SU-DHL-6 (cell line): Measurements from ENCODE around the gene DYSF.

Source experiments
- H2AFZ ChIP-seq: fragments of 200-600 bp; sonication (generic); 2 replicates; pipeline ENCODE4 v1.6.1; 2014; ENCODE audit warnings: low read depth, mild to moderate bottlenecking, moderate library complexity, mixed read lengths, antibody characterized with exemption, low read length; ENCODE audit not compliant: severe bottlenecking
- H3F3A ChIP-seq: fragments of 200-600 bp; shearing (Covaris generic); 2 replicates; pipeline ENCODE4 v1.6.0; 2016; ENCODE audit warnings: antibody characterized with exemption, mild to moderate bottlenecking; ENCODE audit not compliant: insufficient read depth
- H3K27ac ChIP-seq: fragments of 200-600 bp; sonication (generic); 2 replicates; pipeline ENCODE4 v1.5.1; 2016; ENCODE audit warnings: low read depth, mild to moderate bottlenecking, low read length, moderate library complexity, mixed read lengths
- H3K27me3 ChIP-seq: fragments of 200-600 bp; sonication (generic), shearing (Covaris generic); 2 replicates; pipeline ENCODE4 v1.6.0; 2014; ENCODE audit warnings: mild to moderate bottlenecking, low read length
- H3K36me3 ChIP-seq: fragments of 200-600 bp; sonication (generic); 2 replicates; pipeline ENCODE4 v1.6.1; 2014; ENCODE audit warnings: mild to moderate bottlenecking, low read length, mixed read lengths
- H3K4me2 ChIP-seq: fragments of 300-600, 200-600 bp; shearing (Covaris generic), sonication (generic); 2 replicates; pipeline ENCODE4 v1.6.0; 2014; ENCODE audit warnings: low read length, low read depth, mild to moderate bottlenecking; ENCODE audit not compliant: poor library complexity, severe bottlenecking
- H3K4me3 ChIP-seq: fragments of 200-600 bp; sonication (generic); 2 replicates; pipeline ENCODE4 v1.5.1; 2014; ENCODE audit warnings: antibody characterized with exemption, low read length, mild to moderate bottlenecking, mixed read lengths; ENCODE audit not compliant: insufficient read depth, poor library complexity, severe bottlenecking
- H3K79me2 ChIP-seq: fragments of 200-600 bp; sonication (generic); 2 replicates; pipeline ENCODE4 v1.6.1; 2014; ENCODE audit warnings: mild to moderate bottlenecking, low read length, moderate library complexity; ENCODE audit not compliant: insufficient read depth
- H3K9ac ChIP-seq: fragments of 200-600 bp; sonication (generic); 2 replicates; pipeline ENCODE4 v1.7.0; 2014; ENCODE audit warnings: mild to moderate bottlenecking, low read length
- H3K9me2 ChIP-seq: fragments of 200-600 bp; sonication (generic); replicated peaks from 2 replicates; pipeline ENCODE4 v1.6.1; 2014; ENCODE audit warnings: low read length; ENCODE audit not compliant: insufficient read depth
- H3K9me3 ChIP-seq: fragments of 200-600 bp; sonication (generic); 2 replicates; pipeline ENCODE4 v1.6.1; 2014; ENCODE audit warnings: low read length, mixed read lengths; ENCODE audit not compliant: insufficient read depth
- H4K20me1 ChIP-seq: fragments of 200-600 bp; sonication (generic); 2 replicates; pipeline ENCODE4 v1.6.1; 2014; ENCODE audit warnings: low read depth, mild to moderate bottlenecking, antibody characterized with exemption, low read length, moderate library complexity, mixed read lengths
- CTCF ChIP-seq: fragments of 200-600 bp; sonication (generic); IDR thresholded peaks from one replicate; pipeline ENCODE4 v1.5.1; 2017; ENCODE audit warnings: antibody characterized with exemption, mild to moderate bottlenecking, low read length, moderate library complexity; ENCODE audit not compliant: insufficient read depth, poor library complexity, severe bottlenecking
- EZH2phosphoT487 ChIP-seq: fragments of 200-600 bp; sonication (generic), shearing (Covaris generic); conservative IDR thresholded peaks from 2 replicates; pipeline ENCODE4 v1.6.1; 2018; ENCODE audit warnings: mild to moderate bottlenecking, antibody characterized with exemption, low read length, moderate library complexity, mixed read lengths

DYSF gene

GRCh38 chr2:71669628-71670429, 216.5 kb downstream of the DYSF start:
- H3K27ac ChIP-seq = no peak overlapping the region
- no peaks in the 10 kb centered on the region for H3K36me3 ChIP-seq
- H3K4me3 ChIP-seq = no peak overlapping the region
- H4K20me1 ChIP-seq = no peaks in the 10 kb centered on the region
- no peaks in the 10 kb centered on the region for H3K27me3 ChIP-seq
- no peak overlapping the region for H2AFZ ChIP-seq
- TF ChIP-seq EZH2phosphoT487 (no peak), CTCF (no peak)
- H3K9me2 ChIP-seq = no peaks in the 10 kb centered on the region
- H3K79me2 ChIP-seq = no peaks in the 10 kb centered on the region
- no peak overlapping the region for H3K9ac ChIP-seq
- no peaks in the 10 kb centered on the region for H3F3A ChIP-seq
- H3K9me3 ChIP-seq = no peaks in the 10 kb centered on the region
- no peak overlapping the region for H3K4me2 ChIP-seq

- no peaks in the 10 kb centered on the region for H3K79me2 ChIP-seq
- no peaks in the 10 kb centered on the region for H3K9me2 ChIP-seq
- no peaks in the 10 kb centered on the region for H3K36me3 ChIP-seq
- TF ChIP-seq EZH2phosphoT487 (no peak), CTCF (no peak)
- no peak overlapping the region for H3K4me3 ChIP-seq
- no peak overlapping the region for H3K9ac ChIP-seq
- H3K27ac ChIP-seq = no peak overlapping the region
- H3F3A ChIP-seq = no peaks in the 10 kb centered on the region
- no peaks in the 10 kb centered on the region for H3K27me3 ChIP-seq
- no peak overlapping the region for H3K4me2 ChIP-seq
- H4K20me1 ChIP-seq = no peaks in the 10 kb centered on the region
- no peaks in the 10 kb centered on the region for H3K9me3 ChIP-seq
- H2AFZ ChIP-seq = no peak overlapping the region
Measured at GRCh38 chr2:71670430-71670795, 217.1 kb downstream of the DYSF start.

GRCh38 chr2:71671203-71671854, 218.0 kb downstream of the DYSF start:
- TF ChIP-seq CTCF = no peak
- TF ChIP-seq EZH2phosphoT487 = no peak
- Histone ChIP-seq H3F3A (no peaks in the 10 kb centered on the region), H3K9me3 (no peaks in the 10 kb centered on the region), H3K4me3 (no peak overlapping the region), H3K4me2 (no peak overlapping the region), H3K79me2 (no peaks in the 10 kb centered on the region), H2AFZ (no peak overlapping the region), H3K9me2 (no peaks in the 10 kb centered on the region), H3K27ac (no peak overlapping the region), H3K9ac (no peak overlapping the region), H3K27me3 (no peaks in the 10 kb centered on the region), H3K36me3 (no peaks in the 10 kb centered on the region), H4K20me1 (no peaks in the 10 kb centered on the region)
